NOMO-1 treated with dmso at 0.1 percent for 144 hours (cell line): ENCODE data around the gene ZNF444.
"Not testable (repeated sequence)": the region's sequence is repeated elsewhere in the genome, so short reads cannot be mapped to it uniquely, and the experiment has no call there.

Source experiments
- DNase-seq: peaks from one replicate; lab custom pipeline; 2025; ENCODE audit not compliant: unreplicated experiment; lab: John Stamatoyannopoulos, UW

Gene ZNF444

DNA sequence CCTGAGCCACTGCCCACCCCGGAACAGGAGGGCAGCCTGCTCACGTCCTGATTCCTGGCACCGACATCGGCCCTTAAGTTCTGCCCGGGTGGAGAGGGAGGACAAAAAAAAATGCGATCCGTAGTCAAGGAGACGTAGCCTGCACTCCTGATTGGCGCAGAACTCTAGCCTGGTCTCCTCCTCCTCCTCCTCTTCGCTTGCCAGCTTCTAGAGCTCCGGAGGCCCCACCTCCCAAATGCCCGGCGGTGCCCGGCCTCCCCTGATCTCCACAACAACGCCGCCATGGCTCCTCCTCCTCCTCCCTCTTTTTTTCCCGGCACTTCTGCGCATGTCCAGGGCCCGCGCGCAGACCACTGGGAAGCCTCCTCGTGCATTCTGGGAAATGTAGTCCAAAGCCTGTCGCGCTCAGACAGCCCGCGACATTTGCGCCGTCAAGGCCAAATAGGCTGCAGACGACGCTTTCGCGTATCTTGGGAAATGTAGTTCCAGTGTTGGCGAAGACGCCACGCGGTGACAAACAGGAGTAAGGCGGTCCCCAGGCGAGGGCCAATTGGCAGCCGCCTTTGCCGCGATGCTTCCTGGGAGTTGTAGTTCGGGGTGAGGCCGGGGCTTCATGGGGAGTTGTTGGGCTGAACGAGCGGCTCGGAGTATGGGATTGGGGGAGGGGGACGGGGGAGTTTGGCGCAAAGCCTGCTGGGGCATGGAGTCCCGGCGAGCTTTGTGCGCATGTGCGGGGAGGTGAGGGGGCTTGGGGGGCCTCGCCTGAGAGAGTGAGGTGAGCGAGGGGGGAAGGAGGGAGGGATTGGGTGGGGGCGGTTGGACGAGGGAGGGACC, at the start of gene ZNF444:
Gene ZNF444, plus strand, starts transcription at position 705 of the 834 bp plus-strand sequence. CDS start 5,625 bp downstream, outside the sequence.
- peak; percentile 100 for DNase-seq

DNA sequence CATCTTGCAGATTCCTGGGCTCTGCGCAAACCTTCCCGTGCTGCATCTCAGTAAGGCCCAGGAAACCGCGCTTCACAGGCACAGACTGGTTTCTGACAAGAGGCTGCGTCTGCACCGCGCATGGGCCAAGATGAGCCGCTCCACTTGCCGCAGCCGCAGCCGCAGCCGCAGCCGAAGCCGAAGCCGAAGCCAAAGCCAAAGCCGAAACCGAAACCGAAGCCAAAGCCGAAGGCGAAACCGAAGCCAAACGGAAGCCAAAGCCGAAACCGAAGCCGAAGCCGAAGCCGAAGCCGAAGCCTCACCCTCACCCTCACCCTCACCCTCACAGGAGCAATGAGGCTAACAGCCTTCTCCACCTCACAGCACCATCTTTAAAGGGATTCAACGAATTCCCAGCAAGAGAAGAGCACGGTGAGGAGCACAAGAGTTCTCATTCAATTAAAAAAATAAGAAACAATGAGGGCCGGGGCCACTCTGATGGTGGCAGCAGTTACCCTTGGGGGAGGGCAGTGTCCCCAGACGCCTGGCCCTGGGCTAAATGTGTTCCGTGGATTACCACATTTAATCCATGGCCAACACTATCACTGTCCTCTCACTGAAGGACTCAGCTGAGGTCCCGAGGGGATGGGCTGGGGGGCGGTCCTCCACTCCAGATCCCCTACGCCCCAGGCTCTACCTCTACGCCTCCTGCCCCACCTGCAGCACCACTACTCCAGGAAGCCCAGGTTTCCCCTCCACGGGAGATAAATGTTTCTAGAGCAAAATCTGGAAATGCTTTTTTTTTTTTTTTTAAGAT, 49.1 kb upstream of the ZNF444 start:
- no peak for DNase-seq

- no peak for DNase-seq
Measured at GRCh38 chr19:56092685-56093631, 48.1 kb upstream of the ZNF444 start.

GRCh38 chr19:56094449-56094848, 46.6 kb upstream of the ZNF444 start:
- DNase-seq, result no peak

- DNase-seq, result no peak
Measured at GRCh38 chr19:56096665-56097064, 44.4 kb upstream of the ZNF444 start.

GRCh38 chr19:56097306-56097705, 43.8 kb upstream of the ZNF444 start:
- DNase-seq, result no peak

- no peak for DNase-seq
Measured at GRCh38 chr19:56097776-56098175, 43.3 kb upstream of the ZNF444 start.

DNA sequence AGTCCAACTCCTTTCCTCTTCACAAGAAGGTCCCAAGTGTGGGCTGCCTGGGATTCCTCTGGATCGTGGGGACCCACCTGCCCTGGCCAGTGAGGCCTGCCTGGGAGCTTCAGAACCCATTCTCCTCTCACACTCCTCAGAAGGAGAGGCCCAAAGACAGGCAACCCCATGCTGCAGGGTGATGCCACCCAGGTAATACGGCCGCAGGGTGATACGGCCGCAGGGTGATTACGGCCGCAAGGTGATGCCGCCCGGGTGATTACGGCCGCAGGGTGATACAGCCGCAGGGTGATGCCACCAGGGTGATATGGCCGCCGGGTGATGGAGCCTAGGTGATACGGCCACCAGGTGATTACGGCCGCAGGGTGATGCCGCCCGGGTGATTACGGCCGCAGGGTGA, 42.9 kb upstream of the ZNF444 start:
- not testable (repeated sequence) for DNase-seq

- no peak for DNase-seq
Measured at GRCh38 chr19:56098731-56099568, 42.1 kb upstream of the ZNF444 start.

GRCh38 chr19:56099638-56100539, 41.2 kb upstream of the ZNF444 start:
- DNase-seq, result no peak

- DNase-seq, result no peak
Measured at GRCh38 chr19:56101095-56101494, 40.0 kb upstream of the ZNF444 start.

GRCh38 chr19:56101746-56102535, 39.1 kb upstream of the ZNF444 start:
- no peak for DNase-seq

GRCh38 chr19:56103027-56103614, 38.0 kb upstream of the ZNF444 start:
- no peak for DNase-seq

DNA sequence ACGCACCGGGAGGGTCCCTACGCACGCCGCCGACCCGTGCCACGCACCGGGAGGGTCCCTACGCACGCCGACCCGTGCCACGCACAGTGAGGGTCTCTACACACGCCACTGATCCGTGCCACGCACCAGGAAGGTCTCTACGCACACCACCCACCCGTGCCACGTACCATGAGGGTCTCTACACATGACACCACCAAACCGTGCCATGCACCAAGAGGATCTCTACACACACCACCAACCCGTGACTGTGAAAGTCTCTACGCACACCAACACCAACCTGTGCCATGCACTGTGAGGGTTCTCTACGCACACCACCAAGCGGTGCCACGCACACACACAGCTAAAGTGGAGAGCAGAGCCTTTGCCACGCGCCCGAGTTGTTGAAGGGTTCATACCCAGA, 36.7 kb upstream of the ZNF444 start:
- DNase-seq, result no peak

GRCh38 chr19:56105090-56105701, 35.9 kb upstream of the ZNF444 start:
- DNase-seq, result no peak

DNA sequence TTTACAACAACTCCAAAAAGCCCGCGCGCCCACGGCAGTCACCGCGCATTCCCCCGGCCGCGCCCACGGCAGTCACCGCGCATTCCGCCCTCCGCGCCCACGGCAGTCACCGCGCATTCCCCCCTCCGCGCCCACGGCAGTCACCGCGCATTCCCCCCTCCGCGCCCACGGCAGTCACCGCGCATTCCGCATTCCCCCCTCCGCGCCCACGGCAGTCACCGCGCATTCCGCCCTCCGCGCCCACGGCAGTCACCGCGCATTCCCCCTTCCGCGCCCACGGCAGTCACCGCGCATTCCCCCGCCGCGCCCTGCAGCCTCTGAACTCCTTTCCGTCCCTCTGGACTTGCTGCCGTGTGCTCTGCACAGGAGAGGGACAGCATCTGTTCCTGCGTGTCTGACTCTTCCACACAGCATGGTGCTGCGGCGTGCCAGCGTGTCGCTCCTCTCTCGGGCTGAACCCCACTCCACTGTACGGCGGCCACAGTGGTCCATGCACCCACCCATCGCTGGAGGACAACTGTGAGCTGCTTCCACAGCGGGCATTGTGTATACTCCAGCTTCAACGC, 35.2 kb upstream of the ZNF444 start:
- DNase-seq, result not testable (repeated sequence)

DNA sequence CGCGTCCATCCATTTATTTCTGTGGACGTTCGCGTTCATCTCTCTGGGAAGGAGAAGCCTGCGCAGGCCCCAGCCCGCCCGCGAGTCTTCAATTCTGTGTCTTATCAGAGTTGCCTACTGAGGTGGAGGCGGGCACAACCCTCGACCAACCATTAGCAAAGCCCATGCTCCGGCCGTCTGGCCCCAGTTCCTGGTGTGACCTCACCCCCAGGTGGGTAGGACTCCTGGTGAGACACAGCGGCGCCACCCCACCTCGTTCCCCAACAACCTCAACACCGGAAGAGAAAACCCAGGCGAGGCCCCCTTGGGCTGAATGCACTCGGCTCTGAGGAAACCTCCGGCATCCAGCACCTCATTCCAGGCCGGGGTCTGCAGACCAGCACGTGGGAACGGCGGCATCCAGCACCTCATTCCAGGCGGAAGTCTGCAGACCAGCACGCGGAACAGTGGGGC, 34.7 kb upstream of the ZNF444 start:
- DNase-seq, result no peak
